Sigmoid colon (tissue), 4 donors: ENCODE measurements around the gene EPS8L2.

Experiments used
- CTCF ChIP-seq, 4 experiments: fragments of 450-650 bp in 3 of 4; fragments of 200-600 bp in 1 of 4; IDR thresholded peaks; one replicate each; pipeline ENCODE4 v1.5.1; 2016 to 2019; ENCODE audit warnings: antibody characterized with exemption in 4 of 4, mild to moderate bottlenecking in 3 of 4, moderate library complexity in 2 of 4
- EP300 ChIP-seq, 4 donors: sonication (generic); formaldehyde crosslinking; IDR thresholded peaks; one replicate each; pipeline ENCODE4 v1.6.1; 2017; ENCODE audit warnings: antibody characterized with exemption in 4 of 4
- POLR2A ChIP-seq, 2 donors: fragments of 450-650 bp; IDR thresholded peaks; one replicate each; pipeline ENCODE4 v1.6.1; 2016; ENCODE audit warnings: antibody characterized with exemption in 2 of 2, mild to moderate bottlenecking in 2 of 2, moderate library complexity in 2 of 2
- POLR2AphosphoS5 ChIP-seq, 4 donors: sonication (generic); formaldehyde crosslinking; IDR thresholded peaks; one replicate each; pipeline ENCODE4 v1.6.1; 2017; ENCODE audit warnings: antibody characterized with exemption in 4 of 4

DNA sequence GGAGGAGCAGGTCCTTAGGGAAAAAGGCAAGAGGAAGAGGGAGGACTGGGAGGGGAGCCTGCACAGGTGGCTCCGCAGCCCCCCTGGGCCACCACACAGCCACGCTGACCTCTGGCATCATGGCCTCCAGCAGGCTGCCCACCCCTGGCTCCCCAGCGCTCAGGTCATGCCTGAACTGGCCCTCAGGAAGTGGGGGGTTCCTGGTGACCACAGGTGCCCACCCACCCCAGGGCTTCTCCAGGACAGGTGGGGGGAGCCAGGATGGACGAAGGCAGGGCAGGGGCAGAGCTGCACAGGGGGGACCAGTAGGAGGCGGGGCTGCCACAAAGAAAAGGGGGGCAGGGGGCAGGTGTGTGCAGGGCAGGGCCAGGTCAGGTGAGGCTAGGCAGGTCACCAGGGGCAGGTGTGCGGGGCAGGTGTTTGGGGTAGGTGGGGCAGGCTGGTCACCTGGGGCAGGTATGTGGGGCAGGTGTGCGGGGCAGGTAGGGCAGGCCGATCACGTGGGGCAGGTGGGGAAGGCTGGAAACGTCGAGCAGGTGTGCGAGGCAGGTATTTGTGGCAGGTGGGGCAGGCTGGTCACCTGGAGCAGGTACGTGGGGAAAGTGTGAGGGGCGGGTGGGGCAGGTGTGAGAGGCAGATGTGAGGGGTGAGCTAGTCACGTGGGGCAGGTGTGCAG is 12.0 kb upstream of the EPS8L2 start:
- TF ChIP-seq POLR2A (IDR thresholded peaks at IDR 0.05) (no peak), CTCF (IDR thresholded peaks at IDR 0.05) (no peak), POLR2AphosphoS5 (IDR thresholded peaks at IDR 0.05) (no peak), EP300 (IDR thresholded peaks at IDR 0.05) (no peak)
